GM19238 (cell line): ENCODE data around the gene FAM156B.
"Not testable (repeated sequence)": the region's sequence is repeated elsewhere in the genome, so short reads cannot be mapped to it uniquely, and the experiment has no call there.

ENCODE experiments used
- DNase-seq: peaks from one replicate; pipeline ENCODE4 v3.0.0; 2011; ENCODE audit warnings: low spot score; ENCODE audit not compliant: insufficient read length

The FAM156B gene, protein sequence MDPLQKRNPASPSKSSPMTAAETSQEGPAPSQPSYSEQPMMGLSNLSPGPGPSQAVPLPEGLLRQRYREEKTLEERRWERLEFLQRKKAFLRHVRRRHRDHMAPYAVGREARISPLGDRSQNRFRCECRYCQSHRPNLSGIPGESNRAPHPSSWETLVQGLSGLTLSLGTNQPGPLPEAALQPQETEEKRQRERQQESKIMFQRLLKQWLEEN

DNA sequence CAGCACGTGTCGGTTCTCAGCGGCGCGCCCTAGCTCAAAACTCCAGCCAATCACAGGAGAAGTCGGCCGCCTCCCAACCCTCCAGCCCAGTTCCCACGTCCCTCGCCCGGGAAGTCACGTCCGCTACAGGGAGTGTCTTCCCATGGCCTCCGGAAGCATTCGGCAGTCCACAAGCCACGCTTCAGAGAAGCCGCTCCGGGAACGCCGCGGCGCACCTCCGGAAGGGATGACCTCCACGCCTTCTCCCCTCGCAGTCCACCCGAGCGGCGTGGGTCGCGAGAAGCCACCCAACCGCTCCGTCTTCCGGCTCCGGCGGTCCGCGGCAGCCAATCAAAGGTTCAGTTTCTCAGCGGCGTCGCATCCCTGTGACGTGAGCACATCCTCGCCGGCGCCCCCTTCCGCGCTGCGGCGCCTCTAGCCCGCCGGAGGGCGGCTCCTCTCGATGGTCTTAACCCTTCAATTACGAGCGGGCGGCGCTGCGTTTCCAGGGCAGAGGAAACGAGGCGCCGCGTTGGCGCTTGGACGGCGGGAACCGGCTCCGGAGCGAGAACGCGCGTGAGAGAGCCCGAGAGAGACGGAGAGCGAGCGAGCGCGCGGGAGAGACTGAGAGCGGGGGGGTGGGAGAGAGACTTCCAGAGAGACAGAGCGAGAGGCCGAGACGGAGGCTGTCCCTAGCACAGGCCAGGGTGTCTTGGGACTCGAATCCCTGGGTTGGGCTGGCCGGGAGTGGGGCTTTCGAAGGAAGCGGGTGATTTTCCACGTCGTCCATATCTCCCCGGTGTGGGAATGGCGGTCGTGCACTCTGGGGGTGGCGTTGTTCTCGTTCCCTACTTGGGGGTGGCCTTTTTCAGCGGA is at the start of gene FAM156B:
Gene FAM156B, plus strand, starts transcription at position 476 of the 855 bp plus-strand sequence. CDS start 9,896 bp downstream, outside the sequence.
- not testable (repeated sequence) for DNase-seq

DNA sequence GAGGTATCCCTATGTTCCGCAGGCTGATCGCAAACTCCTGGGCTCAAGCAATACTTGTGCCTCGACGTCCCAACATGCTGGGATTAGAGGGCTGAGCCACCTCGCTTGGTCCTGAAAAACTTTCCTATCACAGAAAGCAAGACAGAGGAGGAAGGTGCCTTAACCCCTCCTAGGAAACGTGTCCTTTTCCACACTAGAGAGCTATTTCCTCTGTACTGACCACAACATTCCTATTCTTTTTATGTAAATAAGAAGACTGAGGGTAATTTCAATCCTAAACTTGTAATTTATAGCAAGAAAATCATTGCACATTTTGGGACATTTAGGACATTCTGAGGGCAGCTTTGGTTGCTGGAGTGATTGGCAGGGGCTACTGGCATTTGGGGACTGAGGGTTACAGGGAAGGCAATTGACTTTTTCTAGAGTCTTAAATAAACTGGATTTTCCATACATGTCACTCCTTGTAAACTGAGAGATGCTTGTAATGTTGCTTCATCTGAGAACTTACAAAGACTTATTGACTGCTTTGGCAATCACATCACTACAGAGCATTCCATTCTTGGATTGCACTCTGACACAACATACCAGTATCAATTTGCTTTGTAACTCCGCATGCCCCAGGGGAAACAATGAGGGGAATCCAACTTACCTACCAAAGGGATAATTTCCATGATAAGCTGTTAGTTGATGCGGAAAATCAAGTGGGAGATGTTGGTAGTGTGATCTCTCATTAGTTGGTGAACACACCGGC is 44.8 kb upstream of the FAM156B start:
- no peak for DNase-seq

GRCh38 chrX:52856991-52857525 is 40.1 kb upstream of the FAM156B start:
- not testable (repeated sequence) for DNase-seq

GRCh38 chrX:52865343-52865998 is 31.7 kb upstream of the FAM156B start:
- DNase-seq, result no peak

DNA sequence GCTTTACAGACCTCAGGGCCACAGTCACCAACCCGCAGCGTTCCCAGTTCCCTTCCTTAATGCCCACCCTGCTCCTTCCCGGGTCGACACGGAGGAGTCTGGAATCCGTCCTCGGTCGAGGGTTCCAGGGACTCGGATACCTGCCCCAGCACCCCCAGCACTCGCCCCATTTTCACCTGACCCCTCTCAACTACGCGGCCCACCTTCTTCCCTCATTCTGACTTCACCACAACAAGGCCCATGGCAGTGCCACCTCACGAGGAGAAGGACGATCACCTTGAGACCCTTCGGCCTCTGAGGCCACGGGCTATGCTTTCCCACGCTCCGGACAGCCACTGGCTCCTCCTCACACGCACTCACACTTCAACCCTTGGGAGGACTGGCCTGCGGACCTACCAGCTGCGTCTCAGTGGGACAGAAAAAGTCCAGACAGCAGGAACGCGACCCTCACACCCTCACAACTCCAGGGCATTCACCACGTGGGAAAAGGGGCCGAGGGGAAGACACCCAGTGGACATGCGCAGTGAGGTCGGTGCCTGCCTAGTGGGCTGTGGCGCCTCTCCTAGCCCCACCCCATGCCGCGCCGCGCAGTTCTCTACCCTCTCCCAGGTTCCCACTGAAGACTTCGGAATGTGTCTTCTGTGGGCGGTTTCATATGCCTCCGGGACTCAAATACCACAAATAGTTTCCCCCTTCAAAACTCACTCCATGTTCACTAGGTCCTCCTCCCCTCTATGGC is 29.4 kb upstream of the FAM156B start, which contains the start of gene XAGE3:
Gene XAGE3, minus strand, starts transcription at position 474 of the 739 bp plus-strand sequence. CDS start 950 bp downstream, outside the sequence.
- no peak for DNase-seq

DNA sequence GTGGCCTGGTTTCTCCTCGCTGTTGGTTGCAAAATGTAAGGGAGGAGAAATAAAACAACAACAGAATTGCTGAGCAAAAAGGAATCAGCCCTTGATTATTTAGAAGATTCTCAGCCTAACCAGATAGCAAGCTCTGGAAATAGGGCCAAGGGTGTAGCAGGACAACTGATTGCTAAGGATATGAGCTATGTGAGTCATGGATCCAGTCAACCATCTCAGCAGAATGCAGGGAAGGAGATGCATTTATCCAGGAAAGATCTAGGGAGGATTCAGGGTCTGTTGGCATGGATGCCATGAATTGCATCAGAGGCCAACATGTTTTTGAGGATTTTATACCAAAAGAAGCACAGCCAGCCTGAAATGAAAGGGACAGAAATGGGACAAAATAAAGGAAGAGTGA is 27.1 kb upstream of the FAM156B start:
- DNase-seq, result no peak

DNA sequence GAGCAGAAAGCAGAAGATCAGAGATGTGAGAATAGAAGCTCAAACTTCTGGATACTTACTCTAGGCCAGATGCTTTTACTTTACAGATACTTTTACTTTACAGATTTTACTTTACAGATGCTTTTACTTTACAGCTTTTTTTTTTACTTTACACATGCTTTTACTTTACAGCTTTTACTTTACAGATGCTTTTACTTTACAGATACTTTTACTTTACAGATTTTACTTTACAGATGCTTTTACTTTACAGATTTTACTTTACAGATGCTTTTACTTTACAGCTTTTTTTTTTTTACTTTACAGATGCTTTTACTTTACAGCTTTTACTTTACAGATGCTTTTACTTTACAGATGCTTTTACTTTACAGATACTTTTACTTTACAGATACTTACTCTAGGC is 23.3 kb upstream of the FAM156B start:
- not testable (repeated sequence) for DNase-seq

DNA sequence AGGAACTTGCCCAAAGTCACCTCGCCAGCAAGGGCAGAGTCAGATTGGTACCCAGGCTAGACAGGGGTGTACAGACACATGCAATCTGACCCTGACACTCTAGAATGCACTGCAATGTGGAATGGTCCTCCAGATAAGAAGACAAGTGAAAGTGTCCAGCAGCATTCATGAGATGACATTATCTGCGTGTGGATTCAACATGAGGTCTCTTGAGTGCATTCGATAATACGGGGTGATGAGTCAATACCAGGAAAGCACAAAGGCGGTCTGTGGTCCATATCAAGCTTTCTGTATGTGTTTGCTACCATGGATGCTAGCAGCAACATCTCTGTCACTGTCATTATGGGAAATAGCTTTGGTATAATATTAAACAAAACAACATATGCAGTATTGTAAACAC is 22.5 kb upstream of the FAM156B start:
- no peak for DNase-seq

GRCh38 chrX:52875436-52875835 is 21.7 kb upstream of the FAM156B start:
- not testable (repeated sequence) for DNase-seq

GRCh38 chrX:52876386-52876785 is 20.7 kb upstream of the FAM156B start:
- not testable (repeated sequence) for DNase-seq

DNA sequence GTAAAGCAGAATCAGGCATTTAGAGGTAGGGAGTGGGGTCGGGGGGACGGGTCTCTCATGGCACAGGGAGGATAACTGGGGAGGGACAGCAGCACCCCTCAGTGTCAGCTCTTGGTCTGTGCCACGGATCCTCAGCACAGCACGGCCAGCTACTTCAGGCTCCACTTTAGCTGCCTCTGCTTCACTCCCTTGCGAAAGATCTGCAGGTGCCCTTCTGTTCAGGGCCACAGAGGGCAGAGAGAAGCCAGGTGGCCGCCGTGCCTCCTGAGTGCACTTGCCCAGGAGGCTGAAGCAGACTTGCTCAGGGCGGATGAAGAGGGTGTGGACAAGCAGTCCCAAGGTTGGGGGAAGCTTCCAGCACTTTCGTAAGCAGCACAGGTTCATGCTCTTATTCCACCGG is 9.7 kb upstream of the FAM156B start:
- not testable (repeated sequence) for DNase-seq

DNA sequence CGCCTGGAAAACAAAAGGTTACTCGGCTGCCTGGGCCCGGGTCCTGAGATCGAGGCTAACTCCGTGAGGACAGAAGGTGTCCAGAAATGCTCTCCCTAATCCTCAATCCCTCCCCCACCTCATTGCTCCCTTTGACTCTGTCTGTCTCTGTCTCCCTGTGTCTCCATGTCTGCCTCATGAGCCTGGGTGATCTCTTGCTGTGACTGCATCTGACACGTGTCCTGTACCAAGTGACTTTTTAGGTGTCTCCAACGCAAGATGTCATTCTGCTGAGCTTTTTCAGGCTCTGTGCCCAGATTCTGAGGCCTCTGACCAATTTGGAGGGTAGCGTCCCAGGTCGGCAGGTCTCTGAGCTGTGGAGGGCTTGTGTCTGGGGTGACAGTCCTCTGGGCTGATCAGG is 9.0 kb upstream of the FAM156B start:
- not testable (repeated sequence) for DNase-seq

- not testable (repeated sequence) for DNase-seq
These were observed 692 bp upstream of the FAM156B start for GRCh38 chrX:52896438-52896837.

DNA sequence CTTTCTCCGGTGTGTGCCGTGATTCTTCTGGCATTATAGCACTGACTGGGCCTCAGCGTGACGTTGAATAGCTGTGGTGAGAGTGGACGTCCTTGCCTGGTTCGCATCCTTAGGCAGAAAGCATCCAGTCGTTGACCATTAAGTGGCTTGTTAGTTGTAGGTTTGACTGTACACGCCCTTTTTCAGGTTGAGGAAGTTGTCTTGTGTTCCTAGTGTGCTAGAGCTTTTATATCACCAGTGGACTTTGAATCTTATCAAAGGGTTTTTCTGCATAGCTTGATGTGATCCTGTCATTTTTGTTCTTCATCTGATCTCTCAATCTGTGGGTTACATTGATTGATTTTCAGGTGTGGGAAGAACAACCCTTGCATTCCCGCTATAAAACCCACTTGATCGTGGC is 8.4 kb downstream of the FAM156B start:
- DNase-seq, result not testable (repeated sequence)

DNA sequence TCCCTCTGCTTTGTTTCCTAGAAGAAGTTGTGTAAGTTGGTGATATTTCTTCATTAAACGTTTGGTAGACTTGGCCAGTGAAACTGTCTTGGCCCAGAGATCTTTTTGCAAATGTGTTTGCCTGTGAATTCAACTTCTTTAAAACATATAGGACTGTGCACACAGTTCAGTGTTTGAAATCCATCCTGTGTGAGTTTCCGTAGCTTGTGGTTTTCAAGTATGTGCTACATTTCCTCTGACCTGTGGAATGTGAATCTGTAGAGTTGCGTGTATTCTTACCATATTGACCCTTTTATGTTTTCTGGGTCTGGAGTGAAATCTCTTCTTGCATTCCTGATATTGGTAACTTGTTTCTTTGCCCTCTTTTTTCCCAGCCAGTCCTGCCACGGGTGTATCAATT is 8.9 kb downstream of the FAM156B start:
- not testable (repeated sequence) for DNase-seq

DNA sequence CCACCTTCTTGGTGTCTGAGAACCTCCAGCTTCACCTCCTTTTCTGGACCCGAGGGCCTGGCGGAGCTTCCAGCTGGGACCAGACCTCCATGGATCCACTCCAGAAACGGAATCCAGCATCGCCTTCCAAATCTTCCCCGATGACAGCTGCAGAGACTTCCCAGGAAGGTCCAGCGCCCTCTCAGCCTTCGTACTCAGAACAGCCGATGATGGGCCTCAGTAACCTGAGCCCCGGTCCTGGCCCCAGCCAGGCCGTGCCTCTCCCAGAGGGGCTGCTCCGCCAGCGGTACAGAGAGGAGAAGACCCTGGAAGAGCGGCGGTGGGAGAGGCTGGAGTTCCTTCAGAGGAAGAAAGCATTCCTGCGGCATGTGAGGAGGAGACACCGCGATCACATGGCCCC is 10.0 kb downstream of the FAM156B start:
- DNase-seq, result not testable (repeated sequence)

- not testable (repeated sequence) for DNase-seq
These were observed 10.8 kb downstream of the FAM156B start for GRCh38 chrX:52907900-52908299.

- not testable (repeated sequence) for DNase-seq
These were observed 12.3 kb downstream of the FAM156B start for GRCh38 chrX:52909313-52909969.

- not testable (repeated sequence) for DNase-seq
These were observed 16.6 kb downstream of the FAM156B start for GRCh38 chrX:52913681-52914080.

GRCh38 chrX:52914704-52915103 is 17.6 kb downstream of the FAM156B start:
- DNase-seq, result not testable (repeated sequence)
